ENCODE results near the gene LMNA.
"Not testable (repeated sequence)": the region's sequence is repeated elsewhere in the genome, so short reads cannot be mapped to it uniquely, and the experiment has no call there.

The LMNA gene

DNA sequence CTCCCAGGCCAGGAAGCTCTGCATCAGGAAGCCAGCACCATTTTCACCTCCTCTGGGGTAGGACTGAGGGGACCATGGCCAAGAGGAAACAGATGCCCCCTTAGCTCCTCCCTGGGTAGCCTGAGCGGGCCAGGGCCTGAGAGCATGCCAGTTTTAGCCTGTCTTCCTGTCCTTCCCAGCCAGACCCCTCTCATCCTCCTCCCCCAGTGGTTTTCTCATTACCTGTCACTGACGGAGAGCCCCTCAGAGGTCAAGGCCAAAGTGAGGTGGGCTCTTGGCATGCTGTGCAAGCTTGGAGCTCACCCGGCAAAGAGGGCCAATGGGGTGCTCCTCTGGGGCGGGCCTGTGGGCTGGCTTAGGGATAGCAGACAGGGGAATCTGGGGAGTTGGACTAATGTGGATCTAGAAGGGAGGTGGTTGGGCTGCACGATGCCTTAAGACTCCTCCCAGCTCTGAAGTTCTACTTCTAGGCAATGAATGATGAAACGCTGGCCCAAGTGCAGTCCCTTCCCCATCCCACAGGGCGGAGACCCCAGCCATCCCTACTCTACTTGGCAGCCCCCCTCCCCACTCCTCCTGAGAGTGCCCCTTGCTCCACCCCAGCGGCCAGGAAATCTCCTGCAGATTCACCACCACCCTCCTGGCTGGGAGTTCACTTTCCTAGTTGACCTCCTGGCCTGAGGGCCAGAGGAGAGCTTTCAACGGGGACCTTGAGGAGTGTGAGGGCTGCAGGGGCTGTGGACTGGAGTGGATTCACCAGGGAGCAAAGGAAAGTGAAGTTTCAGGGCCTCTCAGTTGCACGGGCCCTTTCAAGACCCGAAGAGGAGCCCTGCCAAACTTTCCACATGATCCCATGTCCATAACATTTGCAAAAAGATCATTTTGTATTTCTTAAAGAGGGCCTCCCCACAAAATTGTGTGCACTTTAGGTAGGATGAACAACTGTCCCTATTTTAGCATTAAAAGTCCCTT, 9.4 kb upstream of the LMNA start:
- no peak for DNase-seq (ENCODE audit: low spot score)

GRCh38 chr1:156106624-156107488, 7.7 kb upstream of the LMNA start:
- DNase-seq (ENCODE audit: low spot score): no peak

DNA sequence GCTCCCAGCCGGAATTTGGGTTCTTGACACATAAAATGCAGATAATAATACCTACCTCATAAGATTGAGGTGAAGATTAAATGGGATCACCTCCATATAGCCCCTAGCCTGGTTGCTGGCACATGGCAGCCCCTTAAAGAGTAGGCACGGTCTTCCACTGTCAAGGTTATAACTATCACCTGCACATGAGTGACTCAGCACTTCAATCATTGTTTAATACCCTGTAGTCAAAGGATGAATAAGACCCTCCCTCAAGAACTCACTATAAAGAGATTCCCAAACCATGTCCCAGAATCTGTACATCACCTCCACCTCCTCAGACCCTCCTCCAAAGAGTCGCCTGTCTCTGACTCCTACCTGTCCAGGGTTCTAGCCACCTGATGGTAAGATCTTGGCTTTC, 6.5 kb upstream of the LMNA start:
- DNase-seq (ENCODE audit: low spot score): no peak

GRCh38 chr1:156108664-156109241, 5.8 kb upstream of the LMNA start:
- no peak for DNase-seq (ENCODE audit: low spot score)

- DNase-seq (ENCODE audit: low spot score): no peak
Measured at GRCh38 chr1:156110252-156110651, 4.3 kb upstream of the LMNA start.

DNA sequence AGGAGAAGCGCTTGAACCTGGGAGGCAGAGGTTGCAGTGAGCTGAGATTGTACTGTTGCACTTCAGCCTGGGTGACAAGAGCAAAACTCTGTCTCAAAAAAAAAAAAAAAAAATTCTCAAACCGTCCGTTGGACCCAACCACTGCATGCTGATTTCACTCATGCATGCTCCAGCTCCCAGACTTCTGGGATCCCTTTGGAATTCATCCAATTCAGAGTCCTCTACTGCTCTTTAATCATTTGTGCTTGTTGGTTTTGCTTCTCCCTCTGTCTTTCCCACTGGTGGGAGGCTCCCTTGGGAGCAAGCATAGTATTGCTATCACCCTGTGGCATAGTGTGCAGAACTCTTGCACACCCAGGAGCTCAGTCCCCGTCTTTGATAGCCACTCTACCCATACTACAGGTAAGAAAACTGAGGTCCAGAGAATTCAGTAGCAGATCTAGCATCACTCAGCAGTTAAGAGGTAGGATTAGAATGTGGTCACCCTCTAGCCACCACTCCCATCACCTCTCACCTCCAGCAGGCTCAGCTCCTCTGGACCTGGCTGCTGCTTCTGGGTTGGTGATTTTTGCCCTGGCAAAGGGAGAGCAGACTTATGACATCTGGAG, 3.1 kb upstream of the LMNA start:
- no peak for DNase-seq (ENCODE audit: low spot score)

GRCh38 chr1:156112276-156113137, 2.0 kb upstream of the LMNA start:
- DNase-seq (ENCODE audit: low spot score): no peak

- no peak for DNase-seq (ENCODE audit: low spot score)
Measured at GRCh38 chr1:156113282-156113950, 1.1 kb upstream of the LMNA start.

GRCh38 chr1:156114919-156115513, 505 bp downstream of the LMNA start:
- peak; percentile 76 for DNase-seq (ENCODE audit: low spot score)

DNA sequence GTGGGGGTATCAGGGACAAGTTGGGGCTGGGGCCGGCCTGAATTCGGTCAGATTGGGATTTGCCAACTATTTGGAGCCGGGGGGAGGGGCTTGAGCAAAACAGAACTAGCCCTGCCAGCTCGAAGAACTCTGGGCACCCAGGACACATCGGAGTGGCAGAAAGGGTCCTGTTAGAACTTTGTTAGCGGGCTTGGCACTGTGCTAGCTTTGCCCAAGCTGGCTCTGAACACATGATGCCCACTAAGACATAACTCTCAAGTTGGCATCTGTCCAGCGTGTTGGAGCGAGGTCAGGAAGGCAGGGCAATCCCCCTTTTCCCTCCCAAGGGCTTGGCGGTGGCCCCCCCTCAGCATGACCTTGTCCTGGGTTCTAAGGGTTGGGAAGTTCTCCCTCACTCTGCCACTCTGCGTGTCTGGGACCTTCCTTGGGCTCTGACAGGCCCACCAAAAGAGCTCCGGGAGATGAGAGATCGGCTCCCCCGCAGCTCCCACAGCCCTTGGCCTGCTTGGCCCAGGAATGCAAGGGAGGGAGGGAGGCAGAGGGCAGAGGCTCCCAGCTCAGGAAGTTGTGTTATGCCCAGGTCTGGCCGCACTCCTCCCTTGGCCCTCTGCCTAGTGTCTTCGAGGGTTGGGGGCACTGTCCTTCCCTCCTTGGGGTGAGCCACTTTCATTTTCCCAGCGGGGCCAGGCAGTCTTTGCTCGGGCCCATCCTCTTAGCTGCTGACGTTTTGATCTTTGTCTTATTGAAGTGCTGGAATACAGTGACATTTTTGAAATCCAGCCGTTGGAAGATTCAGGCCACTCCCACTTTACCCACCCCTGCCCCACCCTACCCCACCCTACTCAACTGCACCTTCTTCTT, 1.2 kb downstream of the LMNA start:
- DNase-seq (ENCODE audit: low spot score): peak; percentile 79

GRCh38 chr1:156116731-156117130, 2.2 kb downstream of the LMNA start:
- DNase-seq (ENCODE audit: low spot score): not testable (repeated sequence)

DNA sequence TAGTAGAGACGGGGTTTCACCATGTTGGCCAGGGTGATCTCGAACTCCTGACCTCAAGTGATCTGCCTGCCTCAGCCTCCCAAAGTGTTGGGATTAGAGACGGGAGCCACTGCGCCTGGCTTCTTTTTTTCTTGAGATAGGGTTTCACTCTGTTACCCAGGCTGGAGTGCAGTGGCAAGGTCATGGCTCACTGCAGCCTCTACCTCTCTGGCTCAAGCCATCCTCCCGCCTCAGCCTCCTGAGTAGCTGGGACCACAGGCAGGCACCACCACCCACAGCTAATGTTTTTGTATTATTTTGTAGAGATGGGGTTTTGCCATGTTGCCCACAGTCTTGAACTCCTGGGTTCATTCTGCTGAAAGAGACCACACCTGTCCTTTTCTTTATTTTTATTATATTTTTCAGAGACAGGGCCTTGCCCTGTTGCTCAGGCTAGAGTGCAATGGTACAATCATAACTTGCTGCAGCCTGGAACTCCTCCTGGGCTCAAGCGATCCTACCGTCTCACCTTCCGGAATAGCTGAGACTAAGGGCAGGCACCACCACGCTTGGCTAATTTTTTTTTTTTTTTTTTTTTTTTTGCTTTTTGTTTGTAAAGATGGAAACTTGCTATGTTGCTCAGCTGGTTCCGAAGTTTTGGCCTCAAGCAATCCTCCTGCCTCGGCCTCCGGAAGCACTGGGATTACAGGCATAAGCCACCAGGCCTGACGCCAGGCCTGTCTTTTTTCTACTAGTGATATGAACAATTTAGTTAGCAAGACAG, 3.1 kb downstream of the LMNA start:
- no peak for DNase-seq (ENCODE audit: low spot score)

DNA sequence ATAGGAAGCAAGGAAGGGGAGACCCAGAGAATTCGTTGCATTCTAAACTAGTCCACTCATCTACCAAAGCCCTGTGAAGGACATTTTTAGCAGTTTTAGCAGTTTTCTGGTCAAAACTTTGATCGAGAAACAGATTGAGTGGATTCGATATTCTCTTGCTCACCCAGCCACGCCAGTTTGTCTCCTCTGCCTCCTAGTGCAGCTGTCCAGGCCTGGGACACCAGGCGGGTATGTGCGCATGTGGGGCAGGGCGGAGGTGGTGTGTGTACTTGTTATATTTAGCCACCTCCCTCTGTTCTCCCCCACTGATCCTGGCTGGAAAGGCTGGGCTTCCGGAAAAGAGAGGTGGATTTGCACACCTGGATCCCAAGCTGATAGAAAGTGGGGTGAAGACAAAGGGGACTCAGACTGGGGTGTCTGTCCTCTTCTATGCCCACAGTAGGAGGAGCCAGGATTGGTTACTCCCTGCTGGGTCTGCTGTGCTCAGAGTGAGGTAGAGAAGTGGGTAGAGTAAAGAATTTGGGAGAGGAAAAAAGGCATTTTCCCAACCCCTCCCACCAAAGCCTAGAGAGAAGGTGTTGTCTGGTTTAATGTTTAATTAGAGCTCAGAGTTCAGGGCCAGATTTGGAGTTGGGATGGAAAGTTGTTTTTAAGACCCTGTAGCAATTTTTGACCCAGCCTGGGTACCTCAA, 3.8 kb downstream of the LMNA start:
- DNase-seq (ENCODE audit: low spot score): peak; percentile 80

DNA sequence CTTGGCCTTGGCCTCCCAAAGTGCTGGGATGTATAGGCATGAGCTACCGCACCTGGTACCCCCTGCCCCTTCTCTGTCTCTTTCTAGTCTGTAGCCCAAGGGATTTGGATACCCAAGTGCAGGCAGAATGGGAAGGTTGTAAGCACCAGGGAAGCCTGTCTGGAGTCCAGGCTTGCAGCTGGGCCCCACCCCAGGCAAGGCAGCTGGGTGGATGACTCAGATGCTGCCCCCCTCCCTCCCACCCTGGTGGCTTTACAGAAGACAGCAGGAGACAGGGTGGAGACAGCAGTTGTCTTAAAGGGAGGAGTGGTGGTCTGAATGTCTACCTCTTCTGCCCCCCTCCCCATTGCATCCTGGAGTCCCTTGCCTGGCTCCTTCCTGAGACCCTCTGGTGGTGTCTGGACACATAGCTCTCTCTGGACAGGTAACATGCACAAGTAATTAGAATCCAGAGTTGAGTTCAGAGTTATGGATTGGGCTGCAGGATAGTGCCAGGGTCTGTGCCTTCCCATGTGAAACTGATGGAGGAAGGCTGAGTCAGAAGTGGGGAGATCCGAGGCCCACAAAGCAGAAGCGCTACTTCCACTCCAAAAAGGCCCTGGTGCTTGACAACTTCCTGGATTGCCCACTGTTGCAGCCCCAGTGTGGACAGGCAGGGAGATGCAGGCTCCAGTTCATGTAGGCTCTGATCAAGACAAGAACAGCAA, 5.1 kb downstream of the LMNA start:
- DNase-seq (ENCODE audit: low spot score): no peak

DNA sequence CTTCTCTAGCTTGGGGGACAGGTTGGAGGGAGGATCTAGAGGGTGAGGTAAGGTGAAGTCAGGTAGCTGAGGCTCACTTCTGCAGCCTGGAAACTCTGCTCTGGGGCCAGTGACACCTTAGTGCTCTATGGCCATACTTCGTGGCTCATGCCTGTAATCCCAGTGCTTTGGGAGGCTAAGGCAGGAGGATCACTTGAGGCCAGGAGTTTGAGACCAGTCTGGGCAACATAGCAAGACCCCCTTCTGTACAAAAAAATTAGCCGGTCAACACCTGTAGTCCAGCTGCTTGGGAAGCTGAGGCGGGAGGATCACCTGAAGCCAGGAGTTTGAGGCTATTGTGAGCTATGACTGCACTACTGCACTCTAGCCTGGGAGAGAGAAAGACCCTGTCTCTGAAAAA, 5.8 kb downstream of the LMNA start:
- no peak for DNase-seq (ENCODE audit: low spot score)

DNA sequence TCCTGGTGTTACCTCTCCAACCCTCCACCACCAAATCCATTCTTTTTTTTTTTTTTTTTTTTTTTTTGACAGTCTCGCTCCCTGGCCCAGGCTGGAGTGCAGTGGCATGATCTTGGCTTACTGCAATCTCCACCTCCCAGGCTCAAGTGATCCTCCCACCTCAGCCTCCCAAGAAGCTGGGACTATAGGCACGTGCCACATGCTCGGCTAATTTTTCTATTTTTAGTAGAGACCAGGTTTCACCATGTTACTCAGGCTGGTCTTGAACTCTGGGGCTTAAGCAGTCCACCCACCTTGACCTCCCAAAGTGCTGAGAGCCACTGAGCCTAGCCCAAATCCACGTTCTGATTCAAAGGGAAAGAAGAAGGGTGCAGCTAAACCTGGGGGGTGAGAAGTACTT, 6.5 kb downstream of the LMNA start:
- DNase-seq (ENCODE audit: low spot score): not testable (repeated sequence)

DNA sequence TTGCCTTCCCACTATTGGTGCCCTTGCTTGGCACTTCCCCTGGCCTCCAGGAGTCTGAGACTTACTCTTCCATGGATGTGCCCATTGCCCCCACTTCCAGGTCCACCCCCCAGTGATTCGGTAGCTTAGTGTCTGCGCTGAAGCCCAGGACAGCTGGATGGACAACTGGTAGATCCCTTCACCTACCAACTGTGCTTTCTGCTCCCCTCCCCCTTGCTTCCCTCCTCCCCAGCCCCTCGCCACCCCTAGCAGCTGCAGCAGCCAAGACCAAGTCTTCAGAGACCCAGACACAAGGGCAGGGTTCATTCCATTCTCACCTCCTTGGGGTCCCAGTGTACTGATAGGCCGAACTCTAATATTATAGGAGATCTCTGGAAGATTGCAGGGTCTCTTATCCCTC, 6.9 kb downstream of the LMNA start:
- no peak for DNase-seq (ENCODE audit: low spot score)
